Testis (tissue), 2 donors: ENCODE measurements around the gene VSIG10L.

Experiments
- CTCF ChIP-seq, 3 experiments: fragments of 450-650 bp in 2 of 3; fragments of 200-600 bp in 1 of 3; sonication (generic) in 1 of 3; IDR thresholded peaks; one replicate each; pipeline ENCODE4 v1.5.1; 2016 to 2019; ENCODE audit warnings: antibody characterized with exemption in 3 of 3, mild to moderate bottlenecking in 2 of 3, moderate library complexity in 1 of 3
- POLR2A ChIP-seq: fragments of 450-650 bp; IDR thresholded peaks from one replicate; pipeline ENCODE4 v1.6.1; 2017; ENCODE audit warnings: antibody characterized with exemption, mild to moderate bottlenecking, moderate library complexity

DNA sequence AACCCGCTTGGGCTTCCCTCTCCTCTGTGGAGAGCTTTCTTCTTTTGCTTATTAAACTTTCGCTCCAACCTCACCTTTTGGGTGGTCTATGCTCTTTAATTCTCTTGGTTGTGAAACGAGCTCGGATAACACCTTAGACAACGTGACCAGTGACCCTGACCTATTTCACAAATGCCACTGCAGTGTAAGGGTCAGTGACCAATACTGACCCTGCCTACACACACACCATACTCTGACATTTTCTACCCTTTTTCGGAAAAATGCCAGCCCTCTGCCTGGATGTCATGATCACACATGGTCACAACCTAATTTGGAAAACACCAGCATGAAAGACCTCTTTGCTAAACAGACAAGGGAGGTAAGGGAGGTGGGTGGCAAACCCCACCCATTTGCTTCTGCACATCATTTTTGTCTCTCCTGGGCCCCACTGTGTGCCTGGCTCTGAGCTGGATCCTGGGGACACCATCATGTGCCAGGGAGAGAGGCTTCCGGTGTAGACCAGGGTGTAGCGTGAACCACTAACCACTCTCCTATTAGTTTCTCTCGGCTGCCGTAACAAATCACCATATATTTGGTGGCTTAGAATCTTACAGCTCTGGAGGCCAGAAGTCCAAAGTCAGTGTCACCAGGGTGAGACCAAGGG, 14.3 kb upstream of the VSIG10L start:
- TF ChIP-seq CTCF (IDR thresholded peaks at IDR 0.05) (no peak), POLR2A (no peak)
